ENCODE results near the gene SNX14.

SNX14 gene

DNA sequence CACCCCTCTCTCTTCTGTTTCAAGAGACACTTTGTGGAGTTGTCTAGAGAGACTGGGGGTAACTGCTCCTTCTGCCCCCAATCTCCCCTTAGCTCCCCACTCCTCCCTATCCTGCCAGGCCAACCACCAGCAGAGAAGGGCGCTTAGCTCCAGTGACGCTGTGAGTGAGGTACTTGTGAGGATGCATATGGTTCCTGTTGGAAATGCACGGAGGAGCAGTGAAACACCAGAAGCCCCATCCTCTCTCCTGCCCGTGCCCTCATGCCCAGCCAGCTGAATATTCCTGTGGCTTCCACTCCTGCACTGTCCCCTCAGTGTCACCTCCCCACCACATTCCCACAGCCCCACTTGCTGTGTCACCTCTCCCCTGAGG, 131.9 kb downstream of the SNX14 start:
- DNase-seq, result no peak

DNA sequence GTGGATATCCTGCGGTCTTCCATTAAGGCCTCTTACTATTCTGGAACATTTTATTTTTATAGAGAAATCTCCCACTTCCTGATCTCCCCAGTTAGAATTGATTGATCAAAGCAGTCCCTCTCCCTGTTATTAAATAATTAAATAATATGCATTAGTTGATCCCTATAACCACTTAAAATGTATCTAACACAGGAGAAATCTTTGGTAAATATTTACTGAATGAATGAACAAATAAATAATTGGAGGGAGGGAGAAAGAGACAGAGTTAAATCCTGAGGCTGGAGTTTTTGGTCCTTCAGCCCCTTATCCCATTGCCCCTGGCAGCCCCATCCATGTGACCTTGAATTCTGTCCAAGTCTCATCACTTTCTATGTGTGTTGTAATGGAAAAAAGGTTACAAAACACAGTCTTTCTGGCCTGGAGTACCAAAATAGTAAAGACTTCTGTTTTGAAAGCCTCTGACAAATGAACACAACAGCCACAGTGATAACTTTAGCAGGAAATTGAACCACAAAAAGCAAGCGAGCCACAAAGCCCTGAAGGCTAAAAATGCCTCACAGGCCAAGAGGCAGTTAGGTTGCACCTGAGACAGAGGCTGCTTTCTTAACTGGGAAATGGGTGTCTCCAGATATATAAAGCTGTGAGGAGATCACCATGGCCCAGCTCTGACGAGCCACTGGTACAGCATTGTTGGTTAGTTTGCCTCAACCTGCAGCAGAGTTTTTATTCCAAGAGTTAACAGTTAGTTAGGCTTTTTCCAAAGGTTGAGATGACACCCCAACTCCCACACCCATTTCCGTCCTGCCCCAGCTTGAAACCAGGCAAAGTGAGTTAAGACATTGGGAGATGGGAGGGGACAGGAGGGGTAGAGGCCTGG, 132.5 kb downstream of the SNX14 start:
- DNase-seq, result no peak

DNA sequence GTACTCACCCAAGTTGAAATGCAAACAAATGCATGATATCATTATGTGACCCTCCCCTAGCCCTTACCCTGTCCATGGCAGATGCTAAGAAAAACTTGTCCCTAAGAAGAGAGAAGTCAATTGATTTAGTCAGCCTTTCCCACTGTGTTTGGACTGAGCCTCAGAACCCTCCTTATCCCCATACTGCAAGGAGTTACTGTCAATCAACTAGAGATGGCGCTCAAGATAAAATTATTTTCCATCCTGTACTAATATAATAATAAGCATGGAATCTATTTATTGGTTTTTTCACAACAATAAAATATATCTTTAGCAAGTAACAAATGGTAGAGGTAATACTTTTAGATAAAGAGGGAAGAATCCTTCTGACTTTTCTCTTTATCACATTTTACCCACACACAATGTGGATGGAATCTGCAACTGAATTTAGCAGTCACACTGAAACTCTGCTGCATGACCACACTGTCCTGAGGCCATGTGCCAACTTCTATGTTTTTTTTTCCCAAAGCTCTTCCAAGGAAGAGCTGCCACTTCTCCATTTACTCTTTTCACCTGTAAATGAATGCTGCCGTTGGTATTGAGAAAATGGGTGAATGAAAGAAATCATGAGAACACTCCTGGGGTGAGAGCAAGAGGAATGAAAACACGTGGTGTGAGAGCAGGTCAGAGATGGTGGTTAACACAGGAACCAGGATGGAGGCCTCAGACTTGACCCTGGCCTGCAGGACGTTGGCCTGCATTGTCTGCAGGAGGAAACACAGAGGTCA, 133.3 kb downstream of the SNX14 start:
- DNase-seq, result no peak

DNA sequence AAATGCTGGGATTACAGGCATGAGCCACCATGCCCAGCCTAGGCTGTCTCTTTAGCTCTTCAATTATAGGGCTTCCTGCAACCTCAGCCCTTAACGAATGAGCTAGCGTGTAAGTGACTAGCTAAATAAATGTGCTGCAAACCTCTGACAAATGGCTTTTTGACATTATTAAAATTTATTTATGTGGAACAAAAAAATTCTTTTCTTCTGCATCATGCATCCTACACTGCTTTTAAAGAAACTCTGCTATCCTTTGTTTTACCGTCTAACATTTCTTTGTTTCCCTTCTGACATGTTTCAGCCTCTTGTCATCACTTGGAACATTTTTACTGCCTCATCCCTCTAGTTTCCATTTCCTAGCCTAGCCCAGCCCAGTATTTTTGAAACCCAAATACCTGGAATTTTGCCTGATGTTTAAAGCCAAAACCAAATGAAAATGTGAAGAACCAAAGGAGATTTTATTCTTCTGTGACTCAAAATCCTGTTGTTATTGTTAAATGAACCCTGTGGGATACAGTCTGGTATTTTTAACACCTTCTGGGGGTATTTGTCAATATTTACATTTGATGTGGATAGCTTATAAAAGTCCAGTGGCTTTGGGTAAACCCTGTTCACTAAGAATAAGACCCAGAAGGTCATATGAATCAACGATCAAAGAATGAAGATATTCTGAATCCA, 134.3 kb downstream of the SNX14 start:
- no peak for DNase-seq

DNA sequence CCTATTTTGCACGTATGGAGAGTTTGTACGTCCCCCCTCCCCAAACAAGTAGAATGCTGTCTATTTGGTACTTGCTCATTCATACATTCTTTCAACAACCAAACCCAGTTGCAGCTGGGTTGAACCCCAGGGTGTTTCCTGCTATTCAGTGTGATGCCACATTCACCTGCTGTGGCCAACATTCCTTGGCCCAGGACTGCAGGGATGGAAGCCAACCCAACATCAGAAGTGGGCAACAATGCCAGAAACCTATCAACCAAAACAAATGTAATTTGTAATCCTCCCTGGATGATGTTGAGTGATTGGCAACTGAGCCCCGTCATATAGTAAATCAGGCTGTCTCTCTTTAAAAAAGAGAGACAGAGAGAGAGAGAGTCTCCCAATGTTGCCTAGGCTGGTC, 134.9 kb downstream of the SNX14 start:
- DNase-seq, result no peak

DNA sequence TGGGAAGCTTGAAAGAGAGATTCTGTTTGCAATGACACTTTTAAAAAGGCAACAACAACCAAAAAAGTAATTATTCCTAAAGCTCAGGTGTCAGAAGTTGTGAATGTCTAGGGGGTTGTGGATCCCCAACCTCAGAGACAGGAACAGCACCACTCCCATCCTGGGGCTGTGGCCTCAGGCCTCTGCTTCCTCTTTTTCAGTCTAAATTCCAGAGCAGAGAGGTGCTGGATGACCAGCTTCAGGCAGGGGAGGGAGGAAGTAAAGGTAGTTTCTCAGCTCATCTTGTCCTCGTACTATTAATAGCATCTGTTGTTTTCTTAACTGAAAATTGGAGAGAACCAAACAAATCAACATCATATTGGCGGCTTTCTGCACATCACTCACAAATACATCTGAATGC, 135.5 kb downstream of the SNX14 start:
- DNase-seq, result no peak

GRCh38 chr6:85456782-85457181, 136.9 kb downstream of the SNX14 start:
- no peak for DNase-seq
